HG02588 (cell line): ENCODE results near the gene BEND7.
"Not testable (repeated sequence)": the region's sequence is repeated elsewhere in the genome, so short reads cannot be mapped to it uniquely, and the experiment has no call there.

Source experiments
- ATAC-seq: cut with Tn5 transposase; IDR thresholded peaks from one replicate; pipeline ENCODE4 v1.9.1; 2021; ENCODE audit warnings: mild to moderate bottlenecking, moderate library complexity; ENCODE audit not compliant: unreplicated experiment

Gene BEND7, protein sequence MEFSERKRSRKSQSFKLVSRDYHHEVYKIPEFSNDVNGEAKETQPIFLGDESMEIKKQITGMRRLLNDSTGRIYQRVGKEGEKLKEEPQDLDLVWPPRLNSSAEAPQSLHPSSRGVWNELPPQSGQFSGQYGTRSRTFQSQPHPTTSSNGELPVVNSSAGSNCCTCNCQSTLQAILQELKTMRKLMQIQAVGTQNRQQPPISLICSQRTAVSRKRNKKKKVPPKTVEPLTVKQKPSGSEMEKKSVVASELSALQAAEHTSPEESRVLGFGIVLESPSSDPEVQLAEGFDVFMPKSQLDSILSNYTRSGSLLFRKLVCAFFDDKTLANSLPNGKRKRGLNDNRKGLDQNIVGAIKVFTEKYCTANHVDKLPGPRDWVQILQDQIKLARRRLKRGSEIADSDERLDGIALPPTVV

DNA sequence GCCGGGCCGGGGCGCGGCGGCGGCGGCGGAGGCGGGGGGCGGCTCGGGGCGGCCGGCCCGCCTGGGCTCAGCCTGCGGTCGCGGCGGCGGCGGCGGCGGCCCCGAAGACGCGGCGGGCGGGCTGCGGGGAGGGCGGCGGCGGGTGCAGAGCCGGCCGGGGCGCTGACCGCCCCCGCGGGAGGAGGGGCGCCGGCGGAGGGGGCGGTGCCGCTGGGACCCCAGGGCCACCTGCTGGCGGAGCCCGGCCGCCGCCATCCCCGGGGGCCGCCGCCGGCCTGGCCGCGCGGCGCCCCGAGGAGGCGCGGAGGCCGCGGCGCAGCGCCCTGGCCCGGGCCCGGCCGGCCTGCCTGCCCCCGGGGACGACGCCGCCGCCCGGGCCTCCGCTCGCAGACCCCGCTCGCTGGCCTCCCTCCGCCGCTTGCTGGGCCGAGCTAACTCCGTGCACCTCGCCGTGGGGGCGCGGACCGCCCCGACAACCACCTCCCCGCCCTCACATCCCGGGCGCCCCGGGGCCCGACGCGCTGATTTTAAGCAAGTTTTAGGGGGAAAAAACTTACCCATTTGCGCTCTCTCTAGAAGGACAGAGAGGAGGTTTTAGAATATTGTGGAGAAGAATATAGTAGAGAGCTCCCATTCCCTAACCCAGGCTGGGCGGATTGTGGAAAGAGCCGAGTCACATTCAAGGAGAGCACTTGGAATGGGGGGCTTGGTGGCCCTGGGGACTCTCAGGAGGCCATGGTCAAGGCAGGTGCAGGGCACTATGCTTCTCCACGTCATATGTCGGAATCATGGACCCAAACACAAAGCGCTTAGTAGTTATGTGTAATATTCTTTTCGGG lies at the start of gene BEND7:
Gene BEND7 (minus strand): TSS at position 140 of the 839 bp plus-strand sequence. CDS start 481 bp downstream, outside the sequence.
- ATAC-seq, result no peak

DNA sequence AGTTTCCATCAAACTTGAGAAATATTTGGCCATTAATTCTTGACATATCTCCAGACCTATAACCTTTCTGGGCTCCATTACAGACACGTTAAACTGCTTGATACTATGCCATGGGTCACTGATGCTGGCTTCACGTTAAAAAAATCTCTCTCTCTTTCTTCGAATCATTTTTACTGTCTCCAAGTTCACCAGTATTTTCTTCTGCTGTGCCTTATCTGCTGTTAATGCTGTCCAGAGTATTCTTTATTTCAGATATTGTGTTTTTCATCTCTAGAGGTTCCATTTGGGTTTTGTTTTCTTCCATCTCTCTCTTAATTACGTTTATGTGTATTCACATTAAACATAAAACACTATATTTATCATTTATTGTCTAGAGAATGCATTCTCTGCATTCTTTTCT lies 45.1 kb upstream of the BEND7 start:
- no peak for ATAC-seq

DNA sequence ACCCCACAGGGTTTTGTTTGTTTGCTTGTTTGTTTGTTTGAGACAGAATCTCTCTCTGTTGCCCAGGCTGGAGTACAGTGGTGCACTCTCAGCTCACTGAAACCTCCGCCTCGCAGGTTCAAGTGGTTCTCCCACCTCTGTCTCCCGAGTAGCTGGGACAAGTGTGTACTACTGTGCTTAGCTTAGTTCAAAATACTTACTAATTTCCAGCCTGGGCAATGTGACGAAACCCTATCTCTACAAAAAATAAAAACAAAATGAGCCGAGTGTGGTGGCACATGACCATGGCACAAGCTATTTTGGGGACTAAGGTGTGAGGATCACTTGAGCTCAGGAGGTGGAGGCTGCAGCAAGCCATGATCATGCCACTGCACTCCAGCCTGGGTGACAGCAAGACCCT lies 42.7 kb upstream of the BEND7 start:
- no peak for ATAC-seq

DNA sequence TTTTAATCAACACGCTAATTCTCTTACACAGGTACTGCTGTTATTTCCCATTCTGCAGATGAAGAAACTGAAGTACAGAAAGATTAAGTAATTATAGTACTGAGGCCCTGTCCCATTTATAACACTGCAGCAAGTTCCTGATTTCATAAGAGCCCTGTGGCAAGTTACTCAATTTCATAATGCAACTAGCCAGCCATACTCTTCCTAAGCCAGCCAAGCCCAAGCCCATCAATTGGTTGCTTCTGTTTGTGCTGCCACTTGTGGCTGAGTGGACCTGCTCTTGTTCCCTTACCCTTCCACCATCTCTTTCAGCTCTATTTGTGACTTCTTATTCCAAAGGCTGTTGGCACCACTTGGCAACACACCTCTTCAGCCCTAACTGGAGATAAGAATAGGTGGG lies 38.2 kb upstream of the BEND7 start:
- no peak for ATAC-seq

DNA sequence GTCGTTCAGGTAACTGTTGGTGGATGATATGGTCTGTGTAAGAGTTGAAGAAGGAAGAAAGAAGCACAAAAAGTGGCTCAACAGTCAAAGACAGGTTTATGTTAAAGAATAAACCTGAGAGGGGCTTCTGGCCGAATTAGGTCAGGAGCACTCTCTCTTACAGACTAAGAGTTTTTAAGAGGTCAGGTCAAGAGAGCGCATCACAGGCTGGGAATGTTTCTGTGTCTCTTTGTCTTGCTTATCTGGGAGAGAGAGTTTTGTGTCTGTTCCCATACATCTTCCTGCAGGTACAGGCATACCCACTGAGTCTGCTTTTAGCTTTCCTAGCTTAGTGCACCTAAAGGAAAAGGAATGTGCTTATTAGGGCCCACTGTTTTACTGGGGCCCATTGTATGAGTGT lies 35.8 kb upstream of the BEND7 start:
- ATAC-seq, result no peak

DNA sequence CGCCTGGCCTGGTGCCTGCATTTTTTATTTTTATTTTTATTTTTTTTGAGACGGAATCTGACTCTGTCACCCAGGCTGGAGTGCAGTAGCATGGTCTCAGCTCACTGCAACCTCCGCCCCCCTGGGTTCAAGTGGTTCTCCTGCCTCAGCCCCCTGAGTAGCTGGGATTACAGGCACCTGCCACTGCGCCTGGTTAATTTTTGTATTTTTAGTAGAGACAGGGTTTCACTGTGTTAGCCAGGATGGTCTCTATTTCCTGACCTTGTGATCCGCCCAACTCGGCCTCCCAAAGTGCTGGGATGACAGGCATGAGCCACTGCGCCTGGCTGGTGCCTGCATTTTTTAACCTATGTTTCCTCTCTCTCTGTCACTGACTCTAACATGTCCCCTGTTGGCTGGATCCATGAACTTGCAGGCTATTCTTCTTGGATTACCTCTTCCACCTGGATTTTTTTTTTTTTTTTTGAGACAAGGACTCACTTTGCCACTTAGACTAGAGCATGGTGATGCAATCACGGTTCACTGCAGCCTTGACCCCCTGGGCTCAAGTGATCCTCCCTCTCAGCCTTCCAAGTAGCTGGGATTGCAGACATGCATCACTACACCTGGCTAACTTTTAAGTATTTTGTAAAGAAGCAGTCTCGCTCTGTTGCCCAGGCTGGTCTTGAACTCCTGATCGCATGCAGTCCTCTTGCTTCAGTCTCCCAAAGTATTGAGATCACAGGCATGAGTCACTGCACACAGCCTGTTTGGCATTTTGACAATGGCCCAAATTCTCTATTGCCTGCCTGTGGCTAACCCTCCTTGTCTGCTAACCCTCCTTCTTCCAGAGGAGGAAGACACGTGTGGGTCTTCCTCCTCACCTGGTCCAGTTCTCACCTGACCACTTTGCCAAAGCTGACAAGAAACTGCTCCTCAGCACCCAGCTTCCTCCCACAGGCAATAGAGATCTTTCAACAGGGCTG lies 34.9 kb upstream of the BEND7 start:
- ATAC-seq, result no peak

DNA sequence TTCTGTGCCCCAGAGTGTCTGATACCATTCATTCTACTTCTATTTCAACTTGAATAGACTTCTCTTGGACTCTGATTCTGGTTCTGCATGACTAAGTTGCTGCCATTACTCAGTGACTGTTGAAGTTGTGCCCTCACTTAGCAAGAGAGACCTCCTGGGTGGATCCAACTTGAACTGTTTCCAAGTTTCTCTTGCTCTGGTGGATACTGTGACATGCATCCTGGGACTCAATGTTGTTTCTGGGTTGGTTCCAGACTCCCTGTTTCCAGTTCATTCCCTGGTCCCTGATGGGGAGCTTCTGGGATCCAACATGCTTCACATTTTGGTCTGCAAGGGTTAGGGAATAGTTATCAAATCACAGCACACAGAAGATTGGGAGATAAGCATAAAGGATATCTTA lies 31.8 kb upstream of the BEND7 start:
- no peak for ATAC-seq

DNA sequence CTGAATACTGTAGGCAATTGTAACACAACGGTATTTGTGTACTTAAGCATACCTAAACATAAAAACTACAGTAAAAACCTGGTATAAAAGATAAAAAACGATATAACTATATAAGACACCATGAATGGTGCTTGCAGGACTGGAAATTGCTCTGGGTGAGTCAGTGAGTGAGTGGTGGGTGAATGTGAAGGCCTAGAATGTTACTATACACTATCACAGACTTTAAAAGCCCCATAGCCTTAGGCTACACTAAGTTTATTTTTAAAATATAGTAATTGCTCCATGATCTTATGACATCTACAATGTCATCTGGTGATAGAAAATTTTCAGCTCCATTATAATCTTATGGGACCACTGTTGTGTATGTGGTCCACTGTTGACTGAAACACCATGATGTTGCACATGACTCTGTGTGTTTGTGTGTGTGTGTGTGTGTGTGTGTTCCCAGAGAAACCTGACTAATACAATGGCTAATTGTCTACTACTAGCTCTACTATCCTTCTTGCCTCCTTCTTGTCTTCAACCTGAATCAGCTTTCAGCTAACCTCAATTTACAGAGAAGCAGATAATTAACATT lies 30.4 kb upstream of the BEND7 start:
- no peak for ATAC-seq

DNA sequence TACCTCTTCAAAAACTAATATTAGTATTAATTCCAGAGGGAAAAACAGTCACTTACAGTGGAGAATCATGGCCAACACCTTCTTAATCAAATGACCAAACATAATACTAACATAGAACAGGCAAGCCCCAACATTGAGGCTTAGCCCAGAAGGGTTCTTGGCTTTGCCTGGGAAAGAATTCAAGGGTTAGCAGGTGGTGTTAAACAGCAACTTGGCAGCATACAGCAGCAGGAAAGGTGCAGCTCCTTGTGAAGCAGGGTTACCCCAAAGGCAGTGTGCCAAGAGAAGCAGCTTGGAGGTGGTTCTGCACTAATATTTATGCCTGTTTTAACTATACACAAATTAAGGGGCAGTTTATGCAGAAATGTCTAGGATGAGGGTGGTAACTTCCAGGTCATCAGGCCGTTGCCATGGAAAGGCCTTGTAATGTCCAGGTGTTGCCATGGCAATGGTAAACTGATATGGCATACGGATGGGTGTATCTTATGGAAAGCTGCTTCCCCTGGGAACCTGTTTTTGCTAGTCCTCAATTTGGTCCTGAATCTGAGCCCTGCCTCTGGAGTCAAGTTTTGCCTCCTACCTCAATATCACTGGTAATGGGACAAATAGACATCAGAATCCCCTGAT lies 27.2 kb upstream of the BEND7 start:
- ATAC-seq, result no peak

DNA sequence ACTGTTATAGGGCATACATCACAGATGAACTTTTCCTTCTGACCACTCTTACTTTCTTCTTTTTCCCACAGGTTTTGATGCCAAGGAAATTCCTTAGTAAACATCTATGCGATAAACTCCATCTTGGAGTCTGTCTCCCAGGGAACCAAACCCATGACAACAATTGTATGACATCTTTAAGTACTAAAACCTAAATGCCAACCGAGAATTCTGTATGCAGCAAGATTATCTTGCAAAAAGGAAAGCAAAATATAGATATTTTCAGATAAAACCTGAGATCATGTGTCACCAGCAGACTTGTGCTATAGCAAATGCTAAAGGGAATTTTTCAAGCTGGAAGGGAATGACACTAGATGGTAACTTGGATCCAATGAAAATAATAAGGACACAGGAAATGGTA lies 22.0 kb upstream of the BEND7 start:
- ATAC-seq, result no peak

DNA sequence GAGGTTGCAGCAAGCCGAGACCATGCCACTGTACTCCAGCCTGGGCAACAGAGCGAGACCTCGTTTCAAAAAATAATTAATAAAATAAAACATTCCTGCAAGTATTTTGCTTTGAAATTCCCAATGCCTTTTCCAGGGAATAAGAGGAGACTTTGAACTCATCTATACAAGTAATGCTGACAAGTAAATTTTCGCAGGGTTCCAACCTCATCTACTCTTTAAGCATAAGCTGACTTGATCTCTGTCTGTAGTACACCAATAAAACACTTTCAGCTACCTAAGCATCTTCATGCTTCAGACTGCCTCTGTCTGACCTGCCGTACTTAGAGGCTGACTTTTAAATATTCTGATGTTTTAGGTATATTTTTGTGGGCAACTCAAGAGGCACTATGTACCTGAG lies 13.7 kb upstream of the BEND7 start:
- ATAC-seq, result no peak

DNA sequence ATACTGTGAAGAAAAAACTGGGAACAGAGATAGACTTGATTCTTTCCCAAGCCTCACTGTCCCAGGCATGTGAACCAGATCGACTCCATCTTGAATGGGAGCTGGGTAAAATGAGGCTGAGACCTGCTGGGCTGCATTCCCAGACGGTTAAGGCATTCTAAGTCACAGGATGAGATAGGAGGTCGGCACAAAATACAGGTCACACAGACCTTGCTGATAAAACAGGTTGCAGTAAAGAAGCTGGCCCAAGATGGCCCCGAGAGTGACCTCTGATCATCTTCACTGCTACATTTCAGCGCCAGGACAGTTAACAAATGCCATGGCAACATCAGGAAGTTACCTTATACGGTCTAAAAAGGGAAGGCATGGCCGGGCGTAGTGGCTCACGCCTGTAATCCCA lies 9.2 kb upstream of the BEND7 start:
- ATAC-seq, result not testable (repeated sequence)

DNA sequence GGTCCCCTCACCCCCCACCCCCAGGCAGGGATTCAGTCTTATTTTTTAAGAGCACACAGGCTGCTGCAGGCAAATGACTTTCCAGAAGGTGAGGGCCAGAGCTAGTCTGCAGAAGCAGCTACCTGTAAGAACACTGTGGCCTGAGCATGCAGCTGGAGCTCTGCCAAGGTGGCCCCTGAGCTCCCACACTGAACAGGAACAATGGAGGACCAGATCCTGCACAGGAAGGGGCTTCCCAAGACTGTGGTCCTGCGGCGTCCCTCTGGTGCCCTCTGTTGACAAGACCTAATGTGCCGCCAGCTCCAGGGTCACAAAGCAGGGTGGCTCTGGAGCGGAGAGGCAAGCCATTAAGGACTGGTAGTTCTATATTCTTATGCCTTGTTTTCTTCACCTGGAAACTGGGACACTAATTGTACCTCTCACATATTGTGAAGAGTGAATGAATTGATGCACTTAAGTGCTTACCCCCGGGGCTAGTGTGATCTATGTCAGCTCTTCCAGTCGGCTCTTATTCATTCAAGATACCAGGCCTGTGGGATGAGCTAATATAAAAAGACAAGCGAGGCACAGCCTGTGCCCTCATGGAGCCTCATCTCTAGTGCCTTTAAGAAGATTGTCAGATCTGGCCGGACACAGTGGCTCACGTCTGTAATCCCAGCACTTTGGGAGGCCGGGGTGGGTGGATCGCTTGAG lies 8.0 kb upstream of the BEND7 start:
- no peak for ATAC-seq

DNA sequence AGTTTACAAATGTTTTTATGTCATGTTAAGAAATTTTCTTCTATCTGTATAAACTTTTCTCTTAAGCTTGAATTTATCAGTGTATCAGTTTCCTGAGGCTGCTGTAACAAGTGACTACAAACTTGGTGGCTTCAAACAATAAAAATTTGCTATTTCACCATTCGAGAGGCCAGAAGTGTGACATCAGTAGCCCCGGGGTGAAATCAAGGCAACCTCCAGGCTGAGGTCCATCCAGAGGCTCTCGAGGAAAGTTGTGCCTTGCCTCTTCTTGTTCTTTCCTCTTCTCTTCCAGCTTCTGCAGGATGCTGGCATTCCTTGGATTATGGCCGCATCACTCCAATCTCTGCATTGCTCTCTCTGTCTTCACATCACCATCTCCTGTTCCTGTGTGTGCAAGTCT lies 6.5 kb upstream of the BEND7 start:
- ATAC-seq, result no peak

DNA sequence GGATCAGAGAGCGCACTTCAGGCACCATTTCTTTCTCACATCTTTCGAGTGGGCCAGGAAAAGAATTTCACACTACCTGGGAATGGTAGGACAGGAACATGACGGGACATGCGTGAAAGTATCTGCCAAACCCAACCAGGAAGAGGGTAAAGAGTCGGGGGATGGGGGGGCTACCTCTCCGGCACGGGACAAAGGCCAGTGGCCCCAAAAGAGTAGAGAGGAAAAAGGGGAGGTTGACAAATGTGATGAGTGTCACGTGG lies 830 bp upstream of the BEND7 start:
- ATAC-seq, result no peak

DNA sequence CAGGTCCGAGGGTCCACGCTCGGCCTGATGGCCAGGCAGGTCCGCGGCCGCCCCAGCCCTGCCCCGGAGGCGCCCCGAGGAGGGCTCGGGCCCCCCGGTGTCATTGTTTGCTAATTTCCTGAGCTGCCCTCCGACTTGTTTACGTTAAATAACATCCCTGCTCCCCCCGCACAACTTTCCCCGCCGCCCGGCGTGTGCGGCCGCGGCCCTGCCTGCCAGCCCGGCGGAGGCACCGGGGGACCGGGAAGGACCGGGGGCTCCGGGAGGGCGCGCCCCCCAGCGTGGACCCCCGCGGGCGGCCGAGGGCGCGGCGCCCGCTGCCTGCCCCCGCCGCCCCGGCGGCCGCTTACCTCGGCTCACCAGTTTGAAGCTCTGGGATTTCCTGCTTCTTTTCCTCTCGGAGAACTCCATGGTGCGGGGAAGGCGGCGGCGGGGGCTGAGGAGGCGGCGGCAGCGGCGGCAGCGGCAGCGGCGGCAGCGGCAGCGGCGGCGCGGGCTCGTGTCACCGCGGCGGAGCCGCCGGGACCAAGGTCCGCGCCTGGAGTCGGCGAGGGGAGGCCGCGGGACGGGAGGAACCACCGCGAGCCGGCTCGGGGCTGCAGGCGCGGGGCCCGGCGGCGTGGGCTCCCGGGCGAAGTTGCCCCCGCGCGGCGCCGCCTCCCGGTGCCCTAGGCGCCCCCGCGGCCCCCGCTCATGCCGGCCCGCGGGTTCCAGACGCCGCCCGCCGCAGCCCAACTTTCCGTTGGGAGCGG lies 515 bp downstream of the BEND7 start:
- no peak for ATAC-seq

DNA sequence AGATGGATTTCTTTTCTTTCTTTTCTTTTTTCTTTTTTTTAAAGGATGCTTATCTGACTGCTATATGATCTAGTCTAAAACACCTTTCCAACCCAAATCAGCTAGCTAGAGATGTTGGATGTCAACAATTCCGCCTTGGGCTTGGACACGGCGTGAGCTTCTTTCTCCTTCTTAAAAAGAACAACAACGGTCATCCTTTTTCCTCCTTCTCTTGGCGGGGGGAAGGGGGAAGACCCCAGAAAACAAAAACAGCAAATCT lies 1.0 kb downstream of the BEND7 start:
- ATAC-seq, result no peak

DNA sequence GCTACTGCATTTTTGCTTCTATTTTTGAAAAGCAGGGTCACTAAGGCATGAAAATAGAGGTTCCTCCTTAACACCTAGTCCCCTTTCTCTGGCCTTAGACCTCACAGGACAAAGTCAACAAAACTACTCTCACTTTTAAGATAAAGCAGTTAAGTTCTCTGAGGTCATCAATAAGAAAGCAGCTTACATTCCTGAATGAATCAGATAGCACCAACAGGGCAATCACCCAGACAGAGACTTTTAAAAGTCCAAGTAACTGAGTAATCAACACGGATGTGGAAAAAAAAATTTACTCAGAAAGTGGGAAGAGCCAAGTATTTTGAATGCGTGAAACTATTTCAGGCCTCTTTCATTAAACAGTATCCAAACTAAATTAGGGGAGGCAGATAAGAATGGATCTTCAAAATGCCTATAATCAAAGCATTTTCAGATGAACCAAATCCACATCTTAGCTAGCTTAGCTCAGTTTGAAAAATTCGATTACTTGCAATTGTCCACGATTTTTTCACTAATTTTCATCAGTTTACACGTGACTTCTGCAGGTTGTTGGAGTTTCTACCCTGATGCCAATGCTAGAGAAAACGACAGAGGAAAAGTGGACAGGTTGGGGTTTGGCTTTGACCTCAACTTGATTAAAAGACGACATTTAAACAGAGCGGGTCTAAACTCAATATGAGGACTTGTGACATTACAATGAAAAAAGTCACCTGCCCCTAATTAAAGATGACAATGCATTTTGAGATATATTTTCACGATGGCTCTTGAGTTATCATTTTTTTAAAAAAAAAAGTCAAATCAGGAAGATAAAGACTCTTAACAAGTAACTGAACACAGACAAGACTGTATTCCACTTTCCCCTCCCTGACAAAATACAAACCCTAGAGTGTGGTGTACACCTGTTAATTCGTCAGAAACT lies 1.6 kb downstream of the BEND7 start:
- no peak for ATAC-seq
